GM12878 (cell line): Measurements from ENCODE around the gene NOTCH4. TPM values are rescaled to one million over a fixed set of nuclear protein-coding genes. Genes with fewer than 3 reads are reported as not detected.

Experiments used
- BACH1 ChIP-seq: fragments of 450-650 bp; IDR thresholded peaks from 2 replicates; pipeline ENCODE4 v1.6.1; 2017; ENCODE audit warnings: mild to moderate bottlenecking, borderline replicate concordance
- BCL11A ChIP-seq: IDR thresholded peaks from 2 replicates; pipeline ENCODE4 v1.6.1; 2011; ENCODE audit warnings: low read depth, low read length
- BHLHE40 ChIP-seq, 2 experiments: fragments of 450-650 bp in 1 of 2; IDR thresholded peaks; 2 replicates each; pipeline ENCODE4 v1.6.1; 2011 to 2017; ENCODE audit warnings: low read depth in 2 of 2, borderline replicate concordance in 1 of 2, improper control_type of control experiment in 1 of 2, low read length in 1 of 2, mild to moderate bottlenecking in 1 of 2
- CREB1 ChIP-seq: IDR thresholded peaks from 2 replicates; pipeline ENCODE4 v1.6.1; 2012; ENCODE audit warnings: low read depth, mild to moderate bottlenecking, inconsistent platforms
- MXI1 ChIP-seq: fragments of 150-350 bp; IDR thresholded peaks from 2 replicates; pipeline ENCODE4 v1.6.1; 2011; ENCODE audit warnings: low read depth, mild to moderate bottlenecking, inconsistent platforms, low read length, improper control_type of control experiment
- RB1 ChIP-seq: fragments of 450-650 bp; formaldehyde crosslinking; IDR thresholded peaks from 2 replicates; pipeline ENCODE4 v1.6.1; 2017; ENCODE audit warnings: mild to moderate bottlenecking, borderline replicate concordance
- SMAD1 ChIP-seq: fragments of 450-650 bp; IDR thresholded peaks from 2 replicates; pipeline ENCODE4 v1.6.1; 2018; ENCODE audit warnings: mild to moderate bottlenecking, low read depth; ENCODE audit not compliant: partially characterized antibody
- TBL1XR1 ChIP-seq: IDR thresholded peaks from 2 replicates; pipeline ENCODE4 v1.6.1; 2012; ENCODE audit warnings: low read depth, low read length, improper control_type of control experiment
- TCF12 ChIP-seq: IDR thresholded peaks from 2 replicates; pipeline ENCODE4 v1.6.1; 2011; ENCODE audit warnings: low read depth, mild to moderate bottlenecking, low read length
- TCF7 ChIP-seq: IDR thresholded peaks from 2 replicates; pipeline ENCODE4 v1.6.1; 2014; ENCODE audit warnings: antibody characterized with exemption, borderline replicate concordance
- YY1 ChIP-seq: IDR thresholded peaks from 2 replicates; pipeline ENCODE4 v1.6.1; 2011; ENCODE audit warnings: low read depth, mild to moderate bottlenecking, low read length
- ZSCAN29 ChIP-seq: fragments of 450-650 bp; IDR thresholded peaks from 2 replicates; pipeline ENCODE4 v1.6.1; 2017; ENCODE audit warnings: mild to moderate bottlenecking, moderate library complexity
- polyA plus RNA-seq, 11 experiments: library from polyadenylated mRNA; depleted of rRNA in 4 of 11; unstranded in 6 of 11; stranded (reverse) in 5 of 11; fragments of >200 nt; fragmentation: Nextera tagmentation in 4 of 11; fragmentation: Illumina TruSeq in 1 of 11; extraction: Ambion mirVana in 4 of 11; extraction: Trizol in 1 of 11; gene quantifications; 1 replicate in 1 of 11; 2 replicates in 10 of 11; pipeline versions ENCODE4 v1.2.1 to v1.2.3, GENCODE V29; 2011 to 2016; ENCODE audit warnings: inconsistent platforms in 2 of 11, missing spikeins in 2 of 11, low read depth in 1 of 11
- total RNA-seq, 4 experiments: library from RNA; depleted of rRNA in 3 of 4; stranded (reverse); fragments of >200 nt in 3 of 4; fragmentation: Illumina TruSeq in 1 of 4; extraction: Trizol in 1 of 4; gene quantifications; 2 replicates each; pipeline versions ENCODE4 v1.2.1 to v1.2.3, GENCODE V29; 2013 to 2021
- TF ChIP-seq, protein P1 (sequence below): fragments of 450-650 bp; formaldehyde crosslinking; IDR thresholded peaks from 2 replicates; pipeline ENCODE4 v1.4.0; 2022; ENCODE audit warnings: mild to moderate bottlenecking, moderate library complexity
- TF ChIP-seq, protein P2 (sequence below): fragments of 450-650 bp; IDR thresholded peaks from 2 replicates; pipeline ENCODE4 v1.6.1; 2018; ENCODE audit warnings: mild to moderate bottlenecking, low read depth, moderate library complexity; ENCODE audit not compliant: partially characterized antibody
- TF ChIP-seq, protein P3 (sequence below): fragments of 450-650 bp; IDR thresholded peaks from 2 replicates; pipeline ENCODE4 v1.6.1; 2016; ENCODE audit warnings: mild to moderate bottlenecking
- TF ChIP-seq, protein P4 (sequence below): fragments of 450-650 bp; formaldehyde crosslinking; IDR thresholded peaks from 2 replicates; pipeline ENCODE4 v1.4.0; 2020; ENCODE audit warnings: mild to moderate bottlenecking, moderate library complexity
- TF ChIP-seq, protein P5 (sequence below): IDR thresholded peaks from 2 replicates; pipeline ENCODE4 v1.6.1; 2011; ENCODE audit warnings: borderline replicate concordance, low read depth, mild to moderate bottlenecking, moderate library complexity, mixed read lengths, low read length; ENCODE audit not compliant: insufficient read depth; ENCODE audit errors: extremely low read length

Gene NOTCH4
- total and polyA plus RNA-seq, 10 of the 15 experiments (the other 5 are each of a cell fraction or from before 2014, with no cell fraction given) = 0.66 to 3.3 (median 1.4) TPM

DNA sequence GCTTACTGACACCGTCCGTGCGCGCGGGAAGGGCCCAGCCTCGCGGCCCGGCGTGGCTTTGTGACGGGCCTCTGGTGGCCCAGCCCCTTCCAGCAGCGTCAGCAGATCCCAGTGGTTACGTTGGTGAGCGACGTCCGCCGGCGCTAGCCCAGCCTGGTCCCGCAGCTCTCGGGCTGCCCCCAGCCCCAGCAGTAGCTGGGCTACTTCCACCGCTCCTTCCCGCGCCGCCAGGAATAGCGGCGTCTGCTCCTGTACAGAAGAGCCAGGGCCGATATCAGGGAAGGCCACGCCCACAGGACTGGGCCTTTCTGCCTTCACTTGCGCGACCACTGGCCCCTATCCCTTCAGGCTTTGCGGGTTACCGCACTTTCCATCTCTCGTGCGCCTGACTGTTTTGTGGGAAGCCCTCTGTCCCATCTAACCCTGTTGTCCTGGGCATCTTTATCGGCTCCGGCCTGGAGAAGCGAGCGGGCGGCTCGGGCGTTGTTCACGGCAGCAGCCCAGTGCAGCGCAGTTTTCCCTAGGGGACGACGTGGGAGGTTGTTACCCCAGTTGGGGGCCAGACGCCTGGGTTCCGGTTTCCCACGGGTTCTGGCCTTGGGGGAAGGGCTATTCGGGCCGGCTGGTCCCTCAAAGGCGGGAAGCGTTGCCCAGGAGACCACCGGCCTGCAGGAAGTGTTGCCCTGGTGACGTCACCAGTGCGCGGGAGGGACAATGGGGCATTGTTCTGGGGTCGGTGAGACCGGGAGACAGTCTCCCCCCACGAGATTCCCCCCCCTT lies 27.8 kb downstream of the NOTCH4 start (continued):
- TF ChIP-seq, protein P1, sequence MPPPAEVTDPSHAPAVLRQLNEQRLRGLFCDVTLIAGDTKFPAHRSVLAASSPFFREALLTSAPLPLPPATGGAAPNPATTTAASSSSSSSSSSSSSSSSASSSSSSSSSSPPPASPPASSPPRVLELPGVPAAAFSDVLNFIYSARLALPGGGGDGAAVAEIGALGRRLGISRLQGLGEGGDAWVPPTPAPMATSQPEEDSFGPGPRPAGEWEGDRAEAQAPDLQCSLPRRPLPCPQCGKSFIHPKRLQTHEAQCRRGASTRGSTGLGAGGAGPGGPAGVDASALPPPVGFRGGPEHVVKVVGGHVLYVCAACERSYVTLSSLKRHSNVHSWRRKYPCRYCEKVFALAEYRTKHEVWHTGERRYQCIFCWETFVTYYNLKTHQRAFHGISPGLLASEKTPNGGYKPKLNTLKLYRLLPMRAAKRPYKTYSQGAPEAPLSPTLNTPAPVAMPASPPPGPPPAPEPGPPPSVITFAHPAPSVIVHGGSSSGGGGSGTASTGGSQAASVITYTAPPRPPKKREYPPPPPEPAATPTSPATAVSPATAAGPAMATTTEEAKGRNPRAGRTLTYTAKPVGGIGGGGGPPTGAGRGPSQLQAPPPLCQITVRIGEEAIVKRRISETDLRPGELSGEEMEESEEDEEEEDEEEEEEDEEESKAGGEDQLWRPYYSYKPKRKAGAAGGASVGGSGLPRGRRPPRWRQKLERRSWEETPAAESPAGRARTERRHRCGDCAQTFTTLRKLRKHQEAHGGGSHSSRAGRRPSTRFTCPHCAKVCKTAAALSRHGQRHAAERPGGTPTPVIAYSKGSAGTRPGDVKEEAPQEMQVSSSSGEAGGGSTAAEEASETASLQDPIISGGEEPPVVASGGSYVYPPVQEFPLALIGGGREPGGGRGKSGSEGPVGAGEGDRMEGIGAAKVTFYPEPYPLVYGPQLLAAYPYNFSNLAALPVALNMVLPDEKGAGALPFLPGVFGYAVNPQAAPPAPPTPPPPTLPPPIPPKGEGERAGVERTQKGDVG (CRISPR knock-in tag) = peak; percentile 70; the same call in 1 of the 2 replicates
- no peak for TF ChIP-seq TCF7
- TF ChIP-seq TCF12 = peak; percentile 91
- TF ChIP-seq, protein P2, sequence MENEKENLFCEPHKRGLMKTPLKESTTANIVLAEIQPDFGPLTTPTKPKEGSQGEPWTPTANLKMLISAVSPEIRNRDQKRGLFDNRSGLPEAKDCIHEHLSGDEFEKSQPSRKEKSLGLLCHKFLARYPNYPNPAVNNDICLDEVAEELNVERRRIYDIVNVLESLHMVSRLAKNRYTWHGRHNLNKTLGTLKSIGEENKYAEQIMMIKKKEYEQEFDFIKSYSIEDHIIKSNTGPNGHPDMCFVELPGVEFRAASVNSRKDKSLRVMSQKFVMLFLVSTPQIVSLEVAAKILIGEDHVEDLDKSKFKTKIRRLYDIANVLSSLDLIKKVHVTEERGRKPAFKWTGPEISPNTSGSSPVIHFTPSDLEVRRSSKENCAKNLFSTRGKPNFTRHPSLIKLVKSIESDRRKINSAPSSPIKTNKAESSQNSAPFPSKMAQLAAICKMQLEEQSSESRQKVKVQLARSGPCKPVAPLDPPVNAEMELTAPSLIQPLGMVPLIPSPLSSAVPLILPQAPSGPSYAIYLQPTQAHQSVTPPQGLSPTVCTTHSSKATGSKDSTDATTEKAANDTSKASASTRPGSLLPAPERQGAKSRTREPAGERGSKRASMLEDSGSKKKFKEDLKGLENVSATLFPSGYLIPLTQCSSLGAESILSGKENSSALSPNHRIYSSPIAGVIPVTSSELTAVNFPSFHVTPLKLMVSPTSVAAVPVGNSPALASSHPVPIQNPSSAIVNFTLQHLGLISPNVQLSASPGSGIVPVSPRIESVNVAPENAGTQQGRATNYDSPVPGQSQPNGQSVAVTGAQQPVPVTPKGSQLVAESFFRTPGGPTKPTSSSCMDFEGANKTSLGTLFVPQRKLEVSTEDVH = peak; percentile 84
- TF ChIP-seq, protein P3, sequence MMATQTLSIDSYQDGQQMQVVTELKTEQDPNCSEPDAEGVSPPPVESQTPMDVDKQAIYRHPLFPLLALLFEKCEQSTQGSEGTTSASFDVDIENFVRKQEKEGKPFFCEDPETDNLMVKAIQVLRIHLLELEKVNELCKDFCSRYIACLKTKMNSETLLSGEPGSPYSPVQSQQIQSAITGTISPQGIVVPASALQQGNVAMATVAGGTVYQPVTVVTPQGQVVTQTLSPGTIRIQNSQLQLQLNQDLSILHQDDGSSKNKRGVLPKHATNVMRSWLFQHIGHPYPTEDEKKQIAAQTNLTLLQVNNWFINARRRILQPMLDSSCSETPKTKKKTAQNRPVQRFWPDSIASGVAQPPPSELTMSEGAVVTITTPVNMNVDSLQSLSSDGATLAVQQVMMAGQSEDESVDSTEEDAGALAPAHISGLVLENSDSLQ = peak; percentile 93
- peak; percentile 54; the same call in 1 of the 2 replicates for TF ChIP-seq TBL1XR1
- peak; percentile 23 for TF ChIP-seq YY1
- peak; percentile 40; the same call in 1 of the 2 replicates for TF ChIP-seq BACH1
- TF ChIP-seq, protein P4, sequence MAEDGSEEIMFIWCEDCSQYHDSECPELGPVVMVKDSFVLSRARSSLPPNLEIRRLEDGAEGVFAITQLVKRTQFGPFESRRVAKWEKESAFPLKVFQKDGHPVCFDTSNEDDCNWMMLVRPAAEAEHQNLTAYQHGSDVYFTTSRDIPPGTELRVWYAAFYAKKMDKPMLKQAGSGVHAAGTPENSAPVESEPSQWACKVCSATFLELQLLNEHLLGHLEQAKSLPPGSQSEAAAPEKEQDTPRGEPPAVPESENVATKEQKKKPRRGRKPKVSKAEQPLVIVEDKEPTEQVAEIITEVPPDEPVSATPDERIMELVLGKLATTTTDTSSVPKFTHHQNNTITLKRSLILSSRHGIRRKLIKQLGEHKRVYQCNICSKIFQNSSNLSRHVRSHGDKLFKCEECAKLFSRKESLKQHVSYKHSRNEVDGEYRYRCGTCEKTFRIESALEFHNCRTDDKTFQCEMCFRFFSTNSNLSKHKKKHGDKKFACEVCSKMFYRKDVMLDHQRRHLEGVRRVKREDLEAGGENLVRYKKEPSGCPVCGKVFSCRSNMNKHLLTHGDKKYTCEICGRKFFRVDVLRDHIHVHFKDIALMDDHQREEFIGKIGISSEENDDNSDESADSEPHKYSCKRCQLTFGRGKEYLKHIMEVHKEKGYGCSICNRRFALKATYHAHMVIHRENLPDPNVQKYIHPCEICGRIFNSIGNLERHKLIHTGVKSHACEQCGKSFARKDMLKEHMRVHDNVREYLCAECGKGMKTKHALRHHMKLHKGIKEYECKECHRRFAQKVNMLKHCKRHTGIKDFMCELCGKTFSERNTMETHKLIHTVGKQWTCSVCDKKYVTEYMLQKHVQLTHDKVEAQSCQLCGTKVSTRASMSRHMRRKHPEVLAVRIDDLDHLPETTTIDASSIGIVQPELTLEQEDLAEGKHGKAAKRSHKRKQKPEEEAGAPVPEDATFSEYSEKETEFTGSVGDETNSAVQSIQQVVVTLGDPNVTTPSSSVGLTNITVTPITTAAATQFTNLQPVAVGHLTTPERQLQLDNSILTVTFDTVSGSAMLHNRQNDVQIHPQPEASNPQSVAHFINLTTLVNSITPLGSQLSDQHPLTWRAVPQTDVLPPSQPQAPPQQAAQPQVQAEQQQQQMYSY (CRISPR knock-in tag) = no peak; the same call in 1 of the 2 replicates
- TF ChIP-seq RB1 = peak; percentile 91; the same call in 1 of the 2 replicates
- no peak for TF ChIP-seq CREB1
- TF ChIP-seq MXI1 = peak; percentile 81
- peak; percentile 40; the same call in 1 of the 2 replicates for TF ChIP-seq BCL11A
- TF ChIP-seq SMAD1 = peak; percentile 93
- peak; percentile 76 to 91; a peak in 3 of 4 replicates for TF ChIP-seq BHLHE40 (IDR thresholded peaks at IDR 0.05; ENCODE audit: borderline replicate concordance in 1 of 2, low read depth in 2 of 2, low read length in 1 of 2)
- TF ChIP-seq, protein P5, sequence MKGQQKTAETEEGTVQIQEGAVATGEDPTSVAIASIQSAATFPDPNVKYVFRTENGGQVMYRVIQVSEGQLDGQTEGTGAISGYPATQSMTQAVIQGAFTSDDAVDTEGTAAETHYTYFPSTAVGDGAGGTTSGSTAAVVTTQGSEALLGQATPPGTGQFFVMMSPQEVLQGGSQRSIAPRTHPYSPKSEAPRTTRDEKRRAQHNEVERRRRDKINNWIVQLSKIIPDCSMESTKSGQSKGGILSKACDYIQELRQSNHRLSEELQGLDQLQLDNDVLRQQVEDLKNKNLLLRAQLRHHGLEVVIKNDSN = no peak
- TF ChIP-seq ZSCAN29 = no peak
